Endothelial cell of umbilical vein (primary cell): Measurements from ENCODE around the gene RAB3IL1. TPM values are rescaled to one million over a fixed set of nuclear protein-coding genes. Genes with fewer than 3 reads are reported as not detected.

Experiments
- BruUV-seq: library from RNA; stranded (reverse); fragments of 400-500 nt; replicated peaks from 2 replicates; lab custom pipeline; 2021; lab: Mats Ljungman, UMichigan
- CTCF ChIA-PET: fragments of 300-600, 350-600 bp; sonication (Branson Sonifier 250); formaldehyde crosslinking; loops from one replicate; lab custom pipeline; 2021; ENCODE audit warnings: antibody characterized with exemption, inconsistent platforms; lab: Charles Lee
- POLR2A ChIA-PET: fragments of 300-600, 350-600 bp; sonication (Branson Sonifier 250); formaldehyde crosslinking; loops from one replicate; lab custom pipeline; 2021; ENCODE audit warnings: antibody characterized with exemption, inconsistent platforms; lab: Charles Lee
- DNase-seq: peaks from one replicate; pipeline ENCODE4 v3.0.0-alpha.2; 2011; ENCODE audit warnings: low read depth, low spot score
- FAIRE-seq: peaks from 2 replicates; lab custom pipeline; 2011; peaks lifted over from hg19 to GRCh38; lab: Jason Lieb, UNC
- H2AFZ ChIP-seq: 2 replicates; pipeline ENCODE4 v1.6.0; 2012; ENCODE audit warnings: low read depth, low read length, control low read depth, inconsistent platforms
- H3K27ac ChIP-seq: 2 replicates; pipeline ENCODE4 v1.5.1; 2011; ENCODE audit warnings: low read depth, mild to moderate bottlenecking, control low read depth, low read length, moderate library complexity; ENCODE audit not compliant: insufficient read depth
- H3K27me3 ChIP-seq, 2 experiments: 2 replicates each; pipeline versions ENCODE4 v1.6.0 to v1.6.1; 2011; ENCODE audit warnings: low read length in 2 of 2, mixed read lengths in 1 of 2; ENCODE audit not compliant: control insufficient read depth in 2 of 2, insufficient read depth in 2 of 2
- H3K36me3 ChIP-seq, 2 experiments: 2 replicates in 1 of 2; 3 replicates in 1 of 2; pipeline ENCODE4 v1.5.1; 2011; ENCODE audit warnings: low read length in 2 of 2, mild to moderate bottlenecking in 1 of 2, moderate library complexity in 1 of 2; ENCODE audit not compliant: control insufficient read depth in 2 of 2, insufficient read depth in 2 of 2; ENCODE audit errors: extremely low read depth in 1 of 2
- H3K4me1 ChIP-seq: 3 replicates; pipeline ENCODE4 v1.5.1; 2011; ENCODE audit warnings: mild to moderate bottlenecking, low read length; ENCODE audit not compliant: control insufficient read depth, insufficient read depth; ENCODE audit errors: extremely low read depth
- H3K4me2 ChIP-seq: 2 replicates; pipeline ENCODE4 v1.6.1; 2011; ENCODE audit warnings: low read length, control low read depth, mixed read lengths; ENCODE audit not compliant: insufficient read depth
- H3K4me3 ChIP-seq, 3 experiments: fragments of 200-600 bp in 1 of 3; sonication (generic), shearing (Covaris generic) in 1 of 3; replicated peaks in 1 of 3; 2 replicates each; pipeline ENCODE4 v1.5.1; 2011 to 2016; ENCODE audit warnings: control low read depth in 3 of 3, low read length in 3 of 3, mild to moderate bottlenecking in 2 of 3, inconsistent platforms in 1 of 3, low read depth in 1 of 3, moderate library complexity in 1 of 3; ENCODE audit not compliant: insufficient read depth in 1 of 3
- H3K79me2 ChIP-seq: 2 replicates; pipeline ENCODE4 v1.6.0; 2012; ENCODE audit warnings: low read length, inconsistent platforms; ENCODE audit not compliant: control insufficient read depth, insufficient read depth
- H3K9ac ChIP-seq: replicated peaks from 2 replicates; pipeline ENCODE3; 2011; ENCODE audit warnings: low read length, control low read depth; ENCODE audit not compliant: insufficient read depth; ENCODE audit errors: extremely low read depth
- H3K9me1 ChIP-seq: replicated peaks from 3 replicates; pipeline ENCODE4 v1.6.0; 2011; ENCODE audit warnings: mild to moderate bottlenecking, low read length; ENCODE audit not compliant: control insufficient read depth, insufficient read depth; ENCODE audit errors: extremely low read depth
- H3K9me3 ChIP-seq: replicated peaks from 2 replicates; pipeline ENCODE4 v1.5.1; 2012; ENCODE audit warnings: low read length, inconsistent platforms; ENCODE audit not compliant: control insufficient read depth, insufficient read depth
- H4K20me1 ChIP-seq: replicated peaks from 2 replicates; pipeline ENCODE3; 2011; ENCODE audit warnings: mild to moderate bottlenecking, low read length; ENCODE audit not compliant: control insufficient read depth, insufficient read depth; ENCODE audit errors: extremely low read depth
- CTCF ChIP-seq, 2 donors: IDR thresholded peaks; 1 replicate in 1 of 2; 2 replicates in 1 of 2; pipeline ENCODE4 v1.5.1; 2011; ENCODE audit warnings: low read length in 2 of 2, mild to moderate bottlenecking in 2 of 2, moderate library complexity in 2 of 2, control low read depth in 1 of 2, inconsistent platforms in 1 of 2, low read depth in 1 of 2; ENCODE audit not compliant: insufficient read depth in 1 of 2; ENCODE audit errors: extremely low read depth in 1 of 2
- EZH2 ChIP-seq: IDR thresholded peaks from 2 replicates; pipeline ENCODE4 v1.6.1; 2012; ENCODE audit warnings: borderline replicate concordance, low read depth, mild to moderate bottlenecking, moderate library complexity, low read length, inconsistent platforms; ENCODE audit not compliant: severe bottlenecking
- FOS ChIP-seq: IDR thresholded peaks from 2 replicates; pipeline ENCODE4 v1.6.1; 2011; ENCODE audit warnings: mild to moderate bottlenecking, low read length, moderate library complexity, borderline replicate concordance; ENCODE audit not compliant: insufficient read depth
- GATA2 ChIP-seq: IDR thresholded peaks from 2 replicates; pipeline ENCODE4 v1.7.0; 2011; ENCODE audit warnings: low read depth, mild to moderate bottlenecking, moderate library complexity, mixed read lengths, low read length; ENCODE audit not compliant: insufficient read length, insufficient read depth
- JUN ChIP-seq: IDR thresholded peaks from 2 replicates; pipeline ENCODE4 v1.6.1; 2011; ENCODE audit warnings: borderline replicate concordance, low read depth; ENCODE audit not compliant: insufficient read length, insufficient read depth
- MAX ChIP-seq: IDR thresholded peaks from 2 replicates; pipeline ENCODE4 v1.6.1; 2011; ENCODE audit not compliant: insufficient read depth, insufficient read length
- MYC ChIP-seq: IDR thresholded peaks from one replicate; pipeline ENCODE4 v1.6.1; 2011; ENCODE audit warnings: mild to moderate bottlenecking, low read depth, low read length
- POLR2A ChIP-seq: IDR thresholded peaks from 2 replicates; pipeline ENCODE4 v1.6.1; 2012; ENCODE audit warnings: low read depth, mild to moderate bottlenecking, control low read depth, low read length
- POLR2AphosphoS5 ChIP-seq: IDR thresholded peaks from 2 replicates; pipeline ENCODE4 v1.6.1; 2012; ENCODE audit warnings: low read depth, mild to moderate bottlenecking, control low read depth, low read length, moderate library complexity; ENCODE audit not compliant: insufficient read depth
- dilution Hi-C: fragments of 300-500 bp; cut with MboI; formaldehyde crosslinking; loops from one replicate; pipeline ENCODE4 v1.15.0; 2019; ENCODE audit warnings: low sequenced_read_pairs; ENCODE audit not compliant: extremely low pct_ligation_motif_present
- intact Hi-C: fragments of 100-400 bp; cut with micrococcal nuclease; formaldehyde crosslinking; loops from one replicate; pipeline ENCODE4 v1.10.0; 2022
- polyA plus RNA-seq, 4 experiments: library from polyadenylated mRNA; depleted of rRNA in 3 of 4; stranded (reverse) in 3 of 4; unstranded in 1 of 4; fragments of >200 nt; gene quantifications; 2 replicates each; pipeline versions ENCODE4 v1.2.1 to v1.2.3, GENCODE V29; 2011 to 2012; ENCODE audit warnings: missing spikeins in 1 of 4
- total RNA-seq: library from RNA; stranded (reverse); gene quantifications from 2 replicates; pipeline ENCODE4 v1.2.3, GENCODE V29; 2021

The RAB3IL1 gene
- total and polyA plus RNA-seq, 2 donors (not counting 3 experiments of a cell fraction or from before 2014, with no cell fraction given) = 1.8 to 3.6 TPM

GRCh38 chr11:61854206-61854895 is 63.0 kb downstream of the RAB3IL1 start:
- intact Hi-C loops (no loop called here), dilution Hi-C loops (no loop called here)
- H3K4me1 ChIP-seq = no peaks in the 10 kb centered on the region
- H3K27me3 ChIP-seq = no peaks in the 10 kb centered on the region
- TF ChIP-seq POLR2A = peak; percentile 25
- no peak for TF ChIP-seq FOS
- H3K4me3 ChIP-seq = no peak overlapping the region
- no peak overlapping the region for H3K27ac ChIP-seq
- H3K4me2 ChIP-seq = no peak overlapping the region
- no peak for DNase-seq
- no peak overlapping the region for H3K9ac ChIP-seq
- H3K79me2 ChIP-seq = peaks cover 9% of the 10 kb centered on the region
- peaks cover 37 to 52% of the 10 kb centered on the region in 2 experiments for H3K36me3 ChIP-seq
- H3K9me1 ChIP-seq = no peaks in the 10 kb centered on the region
- no peaks in the 10 kb centered on the region for H3K9me3 ChIP-seq
- BruUV-seq = no TSS peak
- no peak overlapping the region for H2AFZ ChIP-seq
- FAIRE-seq = no peak
- CTCF ChIA-PET = no interaction called here
- no peaks in the 10 kb centered on the region for H4K20me1 ChIP-seq
- POLR2A ChIA-PET = interaction anchor here (0.6 kb wide), 1 partner anchor 229 kb away, joined by 3 read pairs; no protein-coding TSS in a partner anchor

- no peaks in the 10 kb centered on the region for H3K9me3 ChIP-seq
- TF ChIP-seq EZH2 = no peak
- no peak for TF ChIP-seq JUN
- no peak for TF ChIP-seq MAX
- no peak for TF ChIP-seq GATA2
- TF ChIP-seq POLR2AphosphoS5 = no peak
- no peak for TF ChIP-seq MYC
- no peak for TF ChIP-seq CTCF (IDR thresholded peaks at IDR 0.05; ENCODE audit: extremely low read depth in 1 of 2, insufficient read depth in 1 of 2, low read depth in 1 of 2, low read length in 2 of 2)
- no peak for TF ChIP-seq POLR2A
- no peak for TF ChIP-seq FOS
- DNase-seq = no peak
- dilution Hi-C loops (no loop called here), intact Hi-C loops (no loop called here)
- no peak overlapping the region for H3K4me3 ChIP-seq
- no peak overlapping the region for H3K4me2 ChIP-seq
- POLR2A ChIA-PET = interaction anchor here (0.6 kb wide), 1 partner anchor 230 kb away, joined by 3 read pairs; no protein-coding TSS in a partner anchor
- H3K9ac ChIP-seq = no peak overlapping the region
- H3K9me1 ChIP-seq = no peaks in the 10 kb centered on the region
- no peaks in the 10 kb centered on the region for H3K4me1 ChIP-seq
- FAIRE-seq = no peak
- no peak overlapping the region for H2AFZ ChIP-seq
- CTCF ChIA-PET = interaction anchor here (2.2 kb wide), 1 partner anchor 57 kb away, joined by 8 read pairs; no protein-coding TSS in a partner anchor
- H3K27me3 ChIP-seq = no peaks in the 10 kb centered on the region
- H3K36me3 ChIP-seq = peaks cover 37 to 54% of the 10 kb centered on the region in 2 experiments
- no peak overlapping the region for H3K27ac ChIP-seq
- H4K20me1 ChIP-seq = no peaks in the 10 kb centered on the region
- no TSS peak for BruUV-seq
- peaks cover 9% of the 10 kb centered on the region for H3K79me2 ChIP-seq
These were observed 63.6 kb downstream of the RAB3IL1 start for GRCh38 chr11:61853698-61854169.
